CD14-positive monocyte (primary cell): ENCODE data around the gene MGLL. TPM values are rescaled to one million over a fixed set of nuclear protein-coding genes. Genes with fewer than 3 reads are reported as not detected.

Experiments used
- DNase-seq, 3 donors: peaks; one replicate each; pipeline ENCODE4 v3.0.0-alpha.2; 2011 to 2022
- H2AFZ ChIP-seq: 2 replicates; pipeline ENCODE4 v1.6.0; 2012; ENCODE audit warnings: mild to moderate bottlenecking, low read depth, low read length, inconsistent platforms; ENCODE audit not compliant: insufficient read depth, poor library complexity, severe bottlenecking
- H3K27ac ChIP-seq, 2 donors: 1 replicate in 1 of 2; 2 replicates in 1 of 2; pipeline ENCODE4 v1.5.1; 2012 to 2013; ENCODE audit warnings: low read length in 2 of 2, control low read depth in 1 of 2, inconsistent platforms in 1 of 2, low read depth in 1 of 2, mild to moderate bottlenecking in 1 of 2
- H3K27me3 ChIP-seq, 2 donors: one replicate each; pipeline versions ENCODE4 v1.6.0 to v1.6.1; 2011 to 2013; ENCODE audit warnings: low read length in 2 of 2; ENCODE audit not compliant: control insufficient read depth in 2 of 2, insufficient read depth in 2 of 2
- H3K36me3 ChIP-seq, 2 donors: replicated peaks in 1 of 2; 1 replicate in 1 of 2; 2 replicates in 1 of 2; pipeline versions ENCODE4 v1.5.1 to v1.6.1; 2012 to 2013; ENCODE audit warnings: low read length in 2 of 2, control low read depth in 1 of 2, inconsistent platforms in 1 of 2, mild to moderate bottlenecking in 1 of 2; ENCODE audit not compliant: insufficient read depth in 2 of 2, control insufficient read depth in 1 of 2
- H3K4me1 ChIP-seq, 2 donors: 1 replicate in 1 of 2; 2 replicates in 1 of 2; pipeline versions ENCODE4 v1.5.1 to v1.6.1; 2012 to 2013; ENCODE audit warnings: low read length in 2 of 2, control low read depth in 1 of 2, inconsistent platforms in 1 of 2, mild to moderate bottlenecking in 1 of 2, moderate library complexity in 1 of 2; ENCODE audit not compliant: insufficient read depth in 2 of 2, control insufficient read depth in 1 of 2
- H3K4me2 ChIP-seq: replicated peaks from 2 replicates; pipeline ENCODE3; 2012; ENCODE audit warnings: low read length, moderate library complexity, mild to moderate bottlenecking; ENCODE audit not compliant: poor library complexity, severe bottlenecking; ENCODE audit errors: extremely low read depth
- H3K4me3 ChIP-seq, 3 experiments: fragments of 200-600 bp in 1 of 3; sonication (generic) in 1 of 3; replicated peaks in 1 of 3; 1 replicate in 2 of 3; 2 replicates in 1 of 3; pipeline ENCODE4 v1.5.1; 2011 to 2013; ENCODE audit warnings: low read length in 3 of 3, mild to moderate bottlenecking in 3 of 3, control low read depth in 2 of 3, low read depth in 2 of 3, inconsistent platforms in 1 of 3, moderate library complexity in 1 of 3
- H3K79me2 ChIP-seq: 2 replicates; pipeline ENCODE4 v1.6.0; 2012; ENCODE audit warnings: mild to moderate bottlenecking, control low read depth, inconsistent platforms, low read length, moderate library complexity; ENCODE audit not compliant: insufficient read depth
- H3K9ac ChIP-seq: 2 replicates; pipeline ENCODE4 v1.6.0; 2017; ENCODE audit warnings: low read length, mild to moderate bottlenecking; ENCODE audit not compliant: insufficient read depth, poor library complexity, severe bottlenecking
- H3K9me3 ChIP-seq, 2 donors: replicated peaks in 1 of 2; 1 replicate in 1 of 2; 2 replicates in 1 of 2; pipeline versions ENCODE4 v1.5.1 to v1.6.1; 2012 to 2013; ENCODE audit warnings: low read length in 2 of 2, control low read depth in 1 of 2; ENCODE audit not compliant: control insufficient read depth in 1 of 2, insufficient read depth in 1 of 2
- H4K20me1 ChIP-seq: 2 replicates; pipeline ENCODE4 v1.6.0; 2012; ENCODE audit warnings: mild to moderate bottlenecking, low read length, control low read depth, moderate library complexity; ENCODE audit not compliant: insufficient read depth
- H3K27ac Mint-ChIP-seq, 7 donors: one replicate each; pipeline ENCODE4 v1.8.0; 2020; ENCODE audit warnings: mild to moderate bottlenecking in 7 of 7, mixed read lengths in 7 of 7, moderate library complexity in 6 of 7, inconsistent platforms in 2 of 7
- H3K27me3 Mint-ChIP-seq, 3 donors: one replicate each; pipeline ENCODE4 v1.8.0; 2021 to 2022; ENCODE audit warnings: low read depth in 3 of 3, mild to moderate bottlenecking in 3 of 3, mixed read lengths in 3 of 3, moderate library complexity in 3 of 3, inconsistent platforms in 1 of 3
- H3K36me3 Mint-ChIP-seq, 2 donors: one replicate each; pipeline ENCODE4 v1.8.0; 2020; ENCODE audit warnings: mixed read lengths in 2 of 2, inconsistent platforms in 1 of 2, mild to moderate bottlenecking in 1 of 2
- H3K4me1 Mint-ChIP-seq: one replicate; pipeline ENCODE4 v1.8.0; 2020; ENCODE audit warnings: mild to moderate bottlenecking, mixed read lengths
- H3K4me3 Mint-ChIP-seq, 2 donors: one replicate each; pipeline ENCODE4 v1.8.0; 2020; ENCODE audit warnings: mild to moderate bottlenecking in 2 of 2, mixed read lengths in 2 of 2, moderate library complexity in 1 of 2
- H3K9me3 Mint-ChIP-seq, 7 donors: one replicate each; pipeline ENCODE4 v1.8.0; 2020 to 2022; ENCODE audit warnings: mixed read lengths in 7 of 7, mild to moderate bottlenecking in 6 of 7, moderate library complexity in 6 of 7, inconsistent platforms in 2 of 7
- CTCF ChIP-seq: fragments of 200-600 bp; IDR thresholded peaks from one replicate; pipeline ENCODE4 v1.8.0; 2022; ENCODE audit warnings: antibody characterized with exemption, mild to moderate bottlenecking
- WGBS: methylation state at CpG from one replicate; pipeline ENCODE4 v1.1.5; 2013; ENCODE audit warnings: missing lambda C conversion rate; ENCODE audit not compliant: insufficient coverage; 5-methylcytosine and 5-hydroxymethylcytosine counted together
- intact Hi-C, 2 donors: fragments of 100-400 bp; cut with micrococcal nuclease; formaldehyde crosslinking; loops; one replicate each; pipeline versions ENCODE4 v1.15.0 to v1.15.1; 2023
- polyA plus RNA-seq, 3 donors: library from polyadenylated mRNA; depleted of rRNA in 1 of 3; unstranded in 2 of 3; stranded (reverse) in 1 of 3; fragments of 300-500 nt in 2 of 3; fragments of >200 nt in 1 of 3; fragmentation: Illumina TruSeq in 2 of 3; gene quantifications; 1 replicate in 2 of 3; 2 replicates in 1 of 3; pipeline ENCODE4 v1.2.3, GENCODE V29; 2012 to 2021

The MGLL gene
- polyA plus RNA-seq, 3 donors = 4.4 to 10.0 (median 6.4) TPM

DNA sequence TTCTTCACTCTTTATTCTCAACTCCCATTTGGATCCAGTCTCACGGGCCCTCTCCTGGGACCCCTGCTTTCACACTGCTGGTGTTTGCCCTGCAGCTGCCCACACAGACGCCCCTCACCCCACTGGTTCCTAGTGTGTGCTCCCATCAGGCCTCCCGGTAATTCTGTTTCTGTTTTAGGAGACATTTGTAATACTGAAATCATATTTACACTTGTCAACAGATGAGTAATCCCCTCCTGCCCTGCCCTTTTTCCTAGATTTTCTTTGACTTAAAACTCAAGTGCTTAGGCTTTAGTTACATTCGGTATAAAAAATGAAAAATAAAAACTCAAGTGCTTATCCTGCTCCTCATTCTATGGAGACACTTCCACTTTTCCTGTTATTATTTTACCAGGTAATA is 167.9 kb downstream of the MGLL start:
- Histone ChIP-seq H2AFZ (no peak overlapping the region), H3K4me1 (no peaks in the 10 kb centered on the region), H3K36me3 (no peaks in the 10 kb centered on the region), H3K9ac (no peak overlapping the region), H3K27ac (no peak overlapping the region), H3K27me3 (no peaks in the 10 kb centered on the region), H4K20me1 (no peaks in the 10 kb centered on the region), H3K79me2 (no peaks in the 10 kb centered on the region), H3K4me3 (no peak overlapping the region), H3K9me3 (no peaks in the 10 kb centered on the region), H3K4me2 (no peak overlapping the region)
- no peak overlapping the region for H3K4me3 Mint-ChIP-seq
- no peak for TF ChIP-seq CTCF
- WGBS = 100% methylated on average over 1 of the region's 4 CpGs
- peaks cover 2 to 7% (median 2%) of the 10 kb centered on the region in 3 donors for H3K27me3 Mint-ChIP-seq
- peak overlapping the region in 1 of 7 donors; percentile 7 for H3K27ac Mint-ChIP-seq
- DNase-seq = no peak
- peaks cover 4% of the 10 kb centered on the region for H3K4me1 Mint-ChIP-seq
- no peaks in the 10 kb centered on the region for H3K36me3 Mint-ChIP-seq
- intact Hi-C loops = loop anchor here (5.0 kb wide), 3 partner anchors 168 to 318 kb away; partner anchors contain the start of gene MGLL (in 1 of the 2)
- H3K9me3 Mint-ChIP-seq = no peaks in the 10 kb centered on the region

DNA sequence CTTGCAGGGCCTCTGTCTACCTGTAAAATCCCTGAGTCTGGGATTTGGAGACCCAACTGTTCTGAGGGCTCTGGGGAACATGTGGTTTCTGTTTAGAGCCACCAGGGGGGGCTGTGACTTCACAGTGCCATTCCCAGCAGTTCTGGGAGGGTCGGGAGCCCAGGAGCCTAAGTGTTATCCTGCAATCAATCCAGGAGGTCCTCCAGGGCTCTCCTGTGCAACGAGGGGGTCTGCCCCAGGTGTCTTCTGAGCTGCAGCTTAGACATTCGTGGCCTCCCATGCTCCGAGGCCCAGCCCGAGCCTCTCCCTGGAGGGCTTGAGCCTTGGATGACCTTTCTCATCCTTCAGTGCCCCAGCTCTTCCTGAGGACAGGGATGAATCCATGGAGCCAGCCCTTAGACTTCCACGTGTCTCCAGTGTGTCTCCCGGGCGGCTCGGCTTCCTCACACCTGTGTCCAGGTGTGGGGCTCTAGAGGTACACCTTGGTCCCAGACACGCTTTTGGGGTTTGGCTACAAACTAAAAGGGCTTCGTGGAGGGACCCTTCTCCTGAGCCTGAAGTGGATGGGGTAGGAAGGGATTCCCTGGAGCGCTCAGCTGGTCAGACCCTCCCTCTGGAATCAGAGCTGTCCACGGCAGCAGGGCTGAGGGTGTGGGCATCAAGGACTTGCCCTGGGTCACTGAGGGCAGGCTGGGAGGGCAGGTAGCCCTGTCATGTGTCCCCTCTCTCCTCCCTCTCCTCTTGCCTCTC is 169.9 kb downstream of the MGLL start:
- WGBS = 80% methylated on average over 12 of the region's 13 CpGs

More for the DNA sequence above, 169.9 kb downstream of the MGLL start:
- Histone ChIP-seq H3K79me2 (no peaks in the 10 kb centered on the region), H3K4me3 (no peak overlapping the region), H3K9ac (no peak overlapping the region), H3K27me3 (no peaks in the 10 kb centered on the region), H3K27ac (no peak overlapping the region), H3K4me1 (no peaks in the 10 kb centered on the region), H3K9me3 (no peaks in the 10 kb centered on the region), H3K4me2 (no peak overlapping the region), H3K36me3 (no peaks in the 10 kb centered on the region), H4K20me1 (no peaks in the 10 kb centered on the region), H2AFZ (no peak overlapping the region)
- Mint-ChIP-seq H3K4me3 (no peak overlapping the region), H3K27me3 (peaks cover 2 to 7% (median 2%) of the 10 kb centered on the region in 3 donors), H3K36me3 (no peaks in the 10 kb centered on the region), H3K9me3 (no peaks in the 10 kb centered on the region), H3K4me1 (peaks cover 4% of the 10 kb centered on the region), H3K27ac (peak overlapping the region in 1 of 7 donors; percentile 20)
- TF ChIP-seq CTCF = peak; percentile 94
- peak; percentile 38 to 67 (median 66) for DNase-seq
- intact Hi-C loops = loop anchor here (5.0 kb wide), 3 partner anchors 170 to 320 kb away; partner anchors contain the start of gene MGLL (in 1 of the 2)
